Hematopoietic multipotent progenitor cell treated with erythropoietin and hydrocortisone succinate and interleukin-3 and kit ligand, for 8 days (in vitro differentiated cells): ENCODE data around the gene CFAP410.
"Not testable (repeated sequence)": the region's sequence is repeated elsewhere in the genome, so short reads cannot be mapped to it uniquely, and the experiment has no call there.

Experiments used
- DNase-seq: peaks from one replicate; pipeline ENCODE4 v3.0.0-alpha.2; 2015

The CFAP410 gene

DNA sequence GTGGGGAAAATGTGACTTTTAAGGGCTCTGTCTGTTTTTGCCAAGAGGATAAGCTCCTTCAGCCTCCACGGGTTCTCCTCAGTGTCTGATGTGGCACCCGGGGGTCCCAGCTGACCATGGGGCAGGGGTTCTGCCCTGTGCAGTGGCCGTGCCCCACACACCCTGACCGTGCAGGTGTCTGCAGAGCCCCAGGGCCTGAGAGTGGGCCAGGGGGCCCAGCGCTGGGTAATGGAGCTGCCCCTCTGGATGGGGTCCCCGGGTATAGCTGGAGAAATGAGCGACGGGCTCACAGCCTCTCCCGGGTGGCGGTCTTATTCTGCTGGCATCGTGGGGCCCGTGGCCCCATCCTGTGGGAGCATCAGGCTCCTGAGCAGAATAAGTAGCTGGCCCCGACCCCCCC is 42.3 kb downstream of the CFAP410 start:
- no peak for DNase-seq

DNA sequence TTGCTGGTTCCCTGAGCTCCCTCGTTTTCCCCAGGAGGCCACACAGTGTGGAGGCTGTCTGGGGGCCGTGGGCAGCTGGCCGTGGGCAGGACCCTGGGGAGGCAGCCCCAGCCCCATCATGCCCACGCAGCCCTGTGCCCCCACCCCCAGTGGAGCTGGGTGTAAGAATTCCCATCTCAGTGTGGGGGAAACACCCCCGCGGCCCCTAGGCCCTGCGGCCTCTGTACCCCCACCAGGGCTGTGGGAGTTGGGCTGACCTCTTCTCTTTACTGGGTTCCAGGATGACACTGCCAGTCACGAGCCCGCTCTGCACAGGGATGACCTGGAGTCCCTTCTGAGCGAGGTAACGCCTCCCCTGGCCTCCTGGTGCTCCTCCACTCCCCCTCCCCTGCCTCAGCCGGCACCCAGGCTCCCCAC is 43.1 kb downstream of the CFAP410 start:
- no peak for DNase-seq

DNA sequence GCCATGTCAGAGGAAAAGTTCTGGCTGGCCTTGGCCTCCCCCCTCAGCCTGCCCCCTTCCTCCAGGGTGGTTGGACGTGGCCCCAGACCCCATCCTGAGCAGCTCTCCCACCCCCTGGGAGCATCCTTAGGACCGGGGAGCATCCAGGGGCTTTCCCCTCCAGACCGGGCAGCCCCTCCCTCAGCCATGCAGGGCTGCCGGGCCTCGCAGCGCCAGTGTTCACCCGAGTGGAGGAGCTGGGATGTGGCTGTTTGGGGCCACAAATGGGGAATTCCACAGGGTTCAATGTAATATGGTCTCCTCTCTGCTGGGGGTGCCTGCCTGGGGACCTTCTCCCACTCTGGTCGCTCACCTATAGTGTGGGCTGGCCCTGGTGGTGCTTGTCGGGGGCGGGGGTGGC is 43.5 kb downstream of the CFAP410 start:
- DNase-seq: no peak

GRCh38 chr21:44295163-44295573 is 44.0 kb downstream of the CFAP410 start:
- no peak for DNase-seq

GRCh38 chr21:44294391-44295162 is 44.6 kb downstream of the CFAP410 start:
- DNase-seq: peak; percentile 18

DNA sequence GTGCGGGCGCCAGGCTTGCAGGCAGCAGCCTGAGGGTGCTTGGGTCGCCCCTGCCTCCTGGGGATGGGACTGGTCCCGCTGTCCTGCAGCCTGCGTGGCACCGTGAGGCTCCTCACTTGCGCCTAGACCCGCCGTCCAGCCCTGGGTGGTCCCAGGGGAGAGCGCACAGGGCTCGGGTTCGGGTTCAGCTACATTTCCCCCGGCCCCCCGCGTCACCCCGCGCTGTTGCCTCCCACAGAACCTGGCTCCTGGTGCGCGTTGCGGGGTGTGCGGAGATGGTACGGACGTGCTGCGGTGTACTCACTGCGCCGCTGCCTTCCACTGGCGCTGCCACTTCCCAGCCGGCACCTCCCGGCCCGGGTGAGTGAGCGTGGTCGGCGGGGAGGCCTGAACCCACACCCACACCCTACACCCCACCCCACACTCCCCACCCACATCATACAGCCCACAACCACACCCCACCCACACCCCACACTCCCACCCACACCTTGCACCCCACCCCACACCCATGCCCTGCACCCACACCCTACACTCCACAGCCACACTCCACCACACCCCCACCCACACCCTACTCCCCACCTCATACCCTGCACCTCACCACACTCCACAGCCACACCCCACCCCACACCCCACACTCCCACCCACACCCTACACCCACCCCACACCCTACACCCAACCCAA is 45.5 kb downstream of the CFAP410 start:
- DNase-seq: no peak

DNA sequence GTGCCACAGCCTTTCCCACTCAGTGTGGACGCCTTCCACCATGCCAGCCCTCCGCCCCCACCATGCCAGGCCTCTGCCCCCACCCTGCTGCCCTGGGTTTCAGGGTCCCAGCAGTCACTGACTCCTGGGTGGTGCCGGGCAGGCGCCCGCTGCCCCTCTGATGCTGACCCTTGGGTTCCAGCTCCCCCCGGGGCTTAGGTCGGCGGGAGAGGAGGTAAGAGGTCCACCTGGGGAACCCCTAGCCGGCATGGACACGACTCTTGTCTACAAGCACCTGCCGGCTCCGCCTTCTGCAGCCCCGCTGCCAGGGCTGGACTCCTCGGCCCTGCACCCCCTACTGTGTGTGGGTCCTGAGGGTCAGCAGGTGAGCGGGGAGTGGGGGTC is 46.4 kb downstream of the CFAP410 start:
- no peak for DNase-seq

DNA sequence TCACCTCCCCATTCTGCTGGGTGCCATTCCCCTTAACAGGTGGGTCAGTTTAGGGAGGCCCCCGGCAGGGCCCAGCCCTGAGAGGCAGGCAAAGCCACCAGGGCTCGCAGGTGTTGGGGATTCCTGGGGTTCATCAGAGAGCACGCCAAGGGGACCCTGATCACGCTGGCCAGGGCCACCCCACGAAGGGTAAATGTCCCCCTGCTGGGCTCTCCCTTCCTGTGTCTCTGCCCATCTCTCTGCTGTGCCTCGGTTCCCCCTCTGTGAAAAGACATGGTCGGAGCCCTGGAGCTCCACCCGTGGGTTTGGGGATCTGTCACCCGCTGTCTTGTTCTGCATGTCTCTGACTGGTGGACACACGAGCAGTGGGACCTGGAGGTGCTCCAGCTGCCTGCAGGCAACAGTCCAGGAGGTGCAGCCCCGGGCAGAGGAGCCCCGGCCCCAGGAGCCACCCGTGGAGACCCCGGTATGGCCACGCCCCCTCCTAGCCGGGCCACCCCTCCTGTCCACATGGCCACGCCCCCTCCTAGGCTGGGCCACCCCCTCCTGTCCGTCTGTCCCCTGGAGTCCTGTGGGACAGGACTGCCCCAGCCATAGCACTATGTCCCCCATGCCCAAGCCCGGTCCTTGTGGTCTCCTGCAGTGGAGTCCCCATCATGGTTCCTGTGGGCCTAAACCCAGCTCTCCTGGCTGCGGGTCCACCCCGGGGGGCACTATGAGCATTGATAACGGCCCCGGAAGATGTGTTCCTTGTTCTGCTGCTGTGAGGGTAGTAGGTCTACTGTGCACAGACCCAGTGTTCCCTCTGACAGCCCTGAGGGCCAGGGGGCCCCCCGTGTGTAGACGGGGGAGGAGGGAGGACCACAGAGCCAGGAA is 47.0 kb downstream of the CFAP410 start:
- no peak for DNase-seq

DNA sequence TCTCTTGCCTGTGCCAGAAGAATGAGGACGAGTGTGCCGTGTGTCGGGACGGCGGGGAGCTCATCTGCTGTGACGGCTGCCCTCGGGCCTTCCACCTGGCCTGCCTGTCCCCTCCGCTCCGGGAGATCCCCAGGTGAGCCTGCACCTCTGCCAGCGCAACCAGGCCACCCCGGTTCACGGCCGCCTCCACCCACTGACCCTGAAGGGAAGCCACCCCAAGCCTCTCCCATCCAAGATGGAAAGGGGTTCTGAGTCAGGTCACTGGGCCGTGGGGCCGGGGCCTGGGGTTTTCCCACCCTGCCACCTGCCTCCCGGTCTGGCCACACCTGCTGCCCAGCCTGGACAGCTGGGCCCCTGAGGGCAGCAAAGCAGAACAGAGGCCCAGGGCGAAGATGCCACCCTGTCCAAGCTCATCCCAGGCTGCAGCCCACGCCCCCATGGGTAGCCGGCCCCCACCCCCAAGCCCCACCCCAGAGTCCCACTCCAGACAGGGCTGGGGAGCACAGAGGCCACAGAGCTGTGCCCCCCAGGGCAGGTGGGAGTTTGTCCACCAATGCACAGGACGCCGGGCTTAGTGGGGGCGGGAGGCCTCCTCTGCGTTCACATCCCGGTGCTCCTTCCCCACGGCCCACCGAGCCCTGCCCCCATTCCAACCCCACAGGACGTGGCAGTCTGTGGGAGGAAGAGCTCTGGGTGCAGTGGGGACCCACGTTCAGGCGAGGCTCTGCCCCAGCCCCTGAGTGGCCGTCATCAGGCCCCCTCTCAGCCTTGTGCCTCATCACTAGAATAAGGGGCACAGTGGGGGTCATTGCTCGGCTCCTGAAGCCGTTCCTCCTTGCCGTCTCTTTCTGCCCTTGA is 47.9 kb downstream of the CFAP410 start:
- DNase-seq: no peak

DNA sequence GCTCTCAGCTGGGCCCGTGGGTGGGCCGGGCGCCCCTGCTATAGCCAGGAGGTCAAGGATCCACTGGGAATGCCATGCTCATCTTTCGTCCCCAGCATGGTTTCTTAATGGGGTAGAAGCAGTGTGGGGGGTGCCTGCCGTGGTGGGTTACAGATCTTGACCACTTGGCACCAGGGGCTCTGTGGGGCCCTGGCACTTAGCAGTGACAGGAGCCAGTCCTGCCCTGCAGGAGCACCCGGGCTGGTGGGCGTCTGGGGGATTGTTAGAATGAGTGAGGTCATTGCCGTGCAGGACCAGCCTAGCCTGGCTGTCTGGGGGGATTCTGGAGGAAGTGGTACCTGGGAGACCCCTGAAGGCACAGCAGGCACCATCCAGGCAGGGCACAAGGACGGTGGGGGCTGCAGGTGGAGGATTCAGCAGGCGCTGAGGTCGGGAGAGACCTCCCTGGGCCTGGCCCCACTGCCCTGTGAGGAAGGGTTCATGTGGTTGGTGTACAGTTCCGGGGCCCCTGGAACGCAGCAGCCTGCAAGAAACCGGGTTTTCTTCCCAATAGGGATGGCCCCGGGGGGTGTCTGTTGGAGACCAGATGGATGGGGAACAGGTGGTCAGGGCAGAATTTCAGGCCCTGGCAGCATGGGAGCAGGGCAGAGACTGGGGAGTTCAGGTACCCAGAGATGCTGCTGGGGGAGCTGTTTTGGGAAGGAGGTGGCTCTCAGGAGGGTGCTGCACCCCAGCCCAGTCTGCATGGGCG is 48.7 kb downstream of the CFAP410 start:
- DNase-seq: no peak

DNA sequence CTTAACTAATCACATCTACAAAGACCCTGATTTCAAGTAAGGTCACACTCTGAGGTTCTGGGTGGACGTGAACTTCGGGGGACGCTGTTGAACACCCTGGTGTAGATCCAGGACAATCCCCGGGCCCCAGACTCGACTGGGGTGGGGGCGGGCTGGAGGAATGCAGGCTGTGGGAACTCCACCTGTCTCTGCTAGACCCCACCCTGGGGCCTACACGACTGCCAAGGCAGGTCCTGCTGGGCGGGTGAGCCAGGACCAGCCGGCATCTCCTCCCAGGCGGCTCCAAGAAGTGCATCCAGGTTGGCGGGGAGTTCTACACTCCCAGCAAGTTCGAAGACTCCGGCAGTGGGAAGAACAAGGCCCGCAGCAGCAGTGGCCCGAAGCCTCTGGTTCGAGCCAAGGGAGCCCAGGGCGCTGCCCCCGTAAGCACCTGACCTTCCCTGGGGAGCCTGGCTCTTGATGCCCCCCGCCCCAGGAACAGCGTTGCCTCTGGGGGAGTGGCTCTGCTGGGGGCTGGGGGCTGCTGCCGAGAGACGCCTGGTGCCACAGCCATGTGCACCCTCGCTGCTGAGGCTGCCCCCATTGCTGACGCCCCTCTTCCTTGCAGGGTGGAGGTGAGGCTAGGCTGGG is 49.7 kb downstream of the CFAP410 start:
- DNase-seq: no peak

GRCh38 chr21:44288251-44289110 is 50.7 kb downstream of the CFAP410 start:
- no peak for DNase-seq

DNA sequence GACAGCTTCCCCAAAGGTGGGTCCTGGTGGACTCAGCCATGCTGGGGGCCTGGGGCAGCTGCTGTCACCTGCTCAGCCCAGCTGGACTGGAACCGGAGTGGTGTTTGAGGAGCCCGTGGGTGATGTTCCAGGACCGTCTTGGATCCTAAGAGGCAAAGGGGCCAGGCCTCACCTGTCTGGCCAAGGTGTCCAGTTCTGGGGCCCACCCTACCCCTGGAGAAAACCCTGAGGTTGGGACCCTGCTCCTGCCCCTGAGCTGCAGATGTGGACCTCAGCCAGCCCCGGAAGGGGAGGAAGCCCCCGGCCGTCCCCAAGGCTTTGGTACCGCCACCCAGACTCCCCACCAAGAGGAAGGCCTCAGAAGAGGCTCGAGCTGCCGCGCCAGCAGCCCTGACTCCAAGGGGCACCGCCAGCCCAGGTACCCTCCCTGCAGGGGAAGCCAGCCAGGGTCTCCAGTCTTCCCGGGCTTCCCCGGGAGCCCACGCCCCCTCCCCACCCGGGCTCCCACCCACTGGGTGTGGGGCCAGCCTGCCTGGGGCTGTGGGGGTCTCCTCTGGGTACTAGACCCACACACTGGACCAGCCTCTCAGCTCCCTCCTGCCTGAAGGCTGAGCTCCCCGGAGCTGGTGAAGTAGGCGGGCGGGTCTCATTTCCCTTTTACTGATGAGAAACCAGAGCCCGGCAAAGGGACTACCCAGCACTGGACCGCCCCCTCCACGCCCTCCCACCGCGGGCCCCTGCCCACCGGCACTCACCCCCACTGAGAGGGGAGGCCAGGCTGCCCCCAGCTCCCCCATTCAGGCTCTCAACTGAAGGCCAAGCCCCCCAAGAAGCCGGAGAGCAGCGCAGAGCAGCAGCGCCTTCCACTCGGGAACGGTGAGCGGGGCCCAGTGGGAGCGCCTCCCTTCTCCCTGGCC is 52.2 kb downstream of the CFAP410 start:
- no peak for DNase-seq

- no peak for DNase-seq
These were observed 53.0 kb downstream of the CFAP410 start for GRCh38 chr21:44286086-44286715.

GRCh38 chr21:44285138-44285992 is 53.8 kb downstream of the CFAP410 start, which contains the start of gene AIRE:
TSS of gene AIRE (plus strand) at chr21:44285876. CDS start at chr21:44286007, 131 bp downstream.
- DNase-seq: no peak

GRCh38 chr21:44283948-44284347 is 55.2 kb downstream of the CFAP410 start:
- DNase-seq: no peak

- not testable (repeated sequence) for DNase-seq
These were observed 55.9 kb downstream of the CFAP410 start for GRCh38 chr21:44283211-44283785.
